ENCODE data around the gene FOXK2.
"Not testable (repeated sequence)": the region's sequence is repeated elsewhere in the genome, so short reads cannot be mapped to it uniquely, and the experiment has no call there.

FOXK2 gene

GRCh38 chr17:82563745-82564144 lies 44.2 kb downstream of the FOXK2 start:
- DNase-seq (ENCODE audit: low read depth in 2 of 2): not testable (repeated sequence)

GRCh38 chr17:82564241-82564640 lies 44.7 kb downstream of the FOXK2 start:
- no peak for DNase-seq (ENCODE audit: low read depth in 2 of 2)

GRCh38 chr17:82565551-82565950 lies 46.0 kb downstream of the FOXK2 start:
- DNase-seq (ENCODE audit: low read depth in 2 of 2): no peak

- no peak for DNase-seq (ENCODE audit: low read depth in 2 of 2)
Measured at GRCh38 chr17:82566129-82566960, 46.8 kb downstream of the FOXK2 start.

GRCh38 chr17:82567286-82567685 lies 47.8 kb downstream of the FOXK2 start:
- DNase-seq (ENCODE audit: low read depth in 2 of 2): no peak

- no peak for DNase-seq (ENCODE audit: low read depth in 2 of 2)
Measured at GRCh38 chr17:82568997-82569393, 49.5 kb downstream of the FOXK2 start.

- no peak for DNase-seq (ENCODE audit: low read depth in 2 of 2)
Measured at GRCh38 chr17:82569621-82570020, 50.1 kb downstream of the FOXK2 start.

GRCh38 chr17:82570277-82570676 lies 50.7 kb downstream of the FOXK2 start:
- DNase-seq (ENCODE audit: low read depth in 2 of 2): no peak

GRCh38 chr17:82571855-82572254 lies 52.3 kb downstream of the FOXK2 start:
- no peak for DNase-seq (ENCODE audit: low read depth in 2 of 2)

GRCh38 chr17:82574041-82574440 lies 54.5 kb downstream of the FOXK2 start:
- DNase-seq (ENCODE audit: low read depth in 2 of 2): no peak

- DNase-seq (ENCODE audit: low read depth in 2 of 2): not testable (repeated sequence)
Measured at GRCh38 chr17:82575581-82576221, 56.2 kb downstream of the FOXK2 start.

- DNase-seq (ENCODE audit: low read depth in 2 of 2): no peak
Measured at GRCh38 chr17:82577300-82577699, 57.8 kb downstream of the FOXK2 start.

GRCh38 chr17:82579969-82580368 lies 60.4 kb downstream of the FOXK2 start:
- DNase-seq (ENCODE audit: low read depth in 2 of 2): not testable (repeated sequence)

GRCh38 chr17:82582213-82582612 lies 62.7 kb downstream of the FOXK2 start:
- no peak for DNase-seq (ENCODE audit: low read depth in 2 of 2)

GRCh38 chr17:82582709-82583108 lies 63.2 kb downstream of the FOXK2 start:
- no peak for DNase-seq (ENCODE audit: low read depth in 2 of 2)

- no peak for DNase-seq (ENCODE audit: low read depth in 2 of 2)
Measured at GRCh38 chr17:82583720-82584234, 64.2 kb downstream of the FOXK2 start.

- not testable (repeated sequence) for DNase-seq (ENCODE audit: low read depth in 2 of 2)
Measured at GRCh38 chr17:82585935-82586575, 66.5 kb downstream of the FOXK2 start.

GRCh38 chr17:82586576-82587233 lies 67.2 kb downstream of the FOXK2 start:
- DNase-seq (ENCODE audit: low read depth in 2 of 2): no peak

- no peak for DNase-seq (ENCODE audit: low read depth in 2 of 2)
Measured at GRCh38 chr17:82587234-82588086, 67.9 kb downstream of the FOXK2 start.

GRCh38 chr17:82588266-82589175 lies 69.0 kb downstream of the FOXK2 start:
- DNase-seq (ENCODE audit: low read depth in 2 of 2): no peak
